ENCODE data around the gene NEGR1. TPM values are rescaled to one million over a fixed set of nuclear protein-coding genes. Genes with fewer than 3 reads are reported as not detected.

Gene NEGR1
- total RNA-seq, 1 experiment from 2014 or later, result 0.05 TPM

GRCh38 chr1:71649608-71650007, 632.7 kb downstream of the NEGR1 start:
- ChIA-PET CTCF (no interaction called here), RAD21 (ENCODE audit: low non-redundant PET in 1 of 2, low total read pairs in 2 of 2, uncharacterized antibody in 2 of 2, unreplicated experiment in 2 of 2) (no interaction called here), POLR2A (no interaction called here)
- no TSS peak for BruUV-seq (replicated peaks)
- H3K9me3 ChIP-seq (ENCODE audit: control insufficient read depth in 1 of 2, insufficient read depth in 1 of 2, low read depth in 1 of 2, low read length in 2 of 2), result peaks cover 3 to 10% of the 10 kb centered on the region in 2 experiments; a peak in 2 of 4 replicates
- H3K79me2 ChIP-seq (ENCODE audit: insufficient read depth, low read length), result no peaks in the 10 kb centered on the region
- H3K4me3 ChIP-seq (replicated peaks in 1 of 2; ENCODE audit: low read depth in 1 of 2, low read length in 2 of 2), result no peak overlapping the region
- no peak for ATAC-seq
- no peak for TF ChIP-seq ELF1 (IDR thresholded peaks at IDR 0.05; ENCODE audit: borderline replicate concordance, low read depth)
- no peak for TF ChIP-seq FOSL1 (IDR thresholded peaks at IDR 0.05; ENCODE audit: low read depth)
- no peak for TF ChIP-seq POLR2AphosphoS5 (IDR thresholded peaks at IDR 0.05; ENCODE audit: low read depth, low read length)
- TF ChIP-seq, protein P1, sequence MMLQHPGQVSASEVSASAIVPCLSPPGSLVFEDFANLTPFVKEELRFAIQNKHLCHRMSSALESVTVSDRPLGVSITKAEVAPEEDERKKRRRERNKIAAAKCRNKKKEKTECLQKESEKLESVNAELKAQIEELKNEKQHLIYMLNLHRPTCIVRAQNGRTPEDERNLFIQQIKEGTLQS (IDR thresholded peaks at IDR 0.05), result no peak
- no peak for TF ChIP-seq CBX3 (IDR thresholded peaks at IDR 0.05; ENCODE audit: low read depth)
- no peak for TF ChIP-seq TCF7L2 (IDR thresholded peaks at IDR 0.05; ENCODE audit: borderline replicate concordance, extremely low read depth, insufficient read depth, insufficient read length)
- no peak for TF ChIP-seq EZH2 (IDR thresholded peaks at IDR 0.05)
- TF ChIP-seq EZH2phosphoT487 (IDR thresholded peaks at IDR 0.05; ENCODE audit: borderline replicate concordance), result no peak
- no peak for TF ChIP-seq RAD21 (IDR thresholded peaks at IDR 0.05; ENCODE audit: low read depth)
- TF ChIP-seq POLR2A (IDR thresholded peaks at IDR 0.05; ENCODE audit: borderline replicate concordance, extremely low read depth, insufficient read depth, insufficient read length), result no peak
- no peak for TF ChIP-seq ZNF274 (IDR thresholded peaks at IDR 0.05; ENCODE audit: low read depth, low read length)
- TF ChIP-seq ZFX (IDR thresholded peaks at IDR 0.05), result no peak
- TF ChIP-seq CTCF (IDR thresholded peaks at IDR 0.05 in 2 of 3, conservative IDR thresholded peaks at IDR 0.05 in 1 of 3; ENCODE audit: borderline replicate concordance in 1 of 3, insufficient read depth in 1 of 3, low read depth in 2 of 3, low read length in 2 of 3), result no peak
- TF ChIP-seq EGR1 (IDR thresholded peaks at IDR 0.05; ENCODE audit: low read depth), result no peak
- no peak for TF ChIP-seq JUND (IDR thresholded peaks at IDR 0.05)
- H3K4me2 ChIP-seq (ENCODE audit: low read length), result no peak overlapping the region
- no peaks in the 10 kb centered on the region for H4K20me1 ChIP-seq (ENCODE audit: insufficient read depth)
- H3K27me3 ChIP-seq (ENCODE audit: insufficient read depth, low read length), result no peaks in the 10 kb centered on the region
- no peak for DNase-seq (ENCODE audit: low read depth, low spot score)
- H3K36me3 ChIP-seq (ENCODE audit: control insufficient read depth in 1 of 2, insufficient read depth in 2 of 2, low read length in 2 of 2), result no peaks in the 10 kb centered on the region
- H3K27ac ChIP-seq (ENCODE audit: low read depth, low read length), result no peak overlapping the region
- intact Hi-C loops (cut with micrococcal nuclease), result no loop called here
- H3K4me1 ChIP-seq (ENCODE audit: control insufficient read depth in 1 of 2, insufficient read depth in 2 of 2, low read length in 2 of 2), result no peaks in the 10 kb centered on the region
- H2AFZ ChIP-seq (ENCODE audit: low read depth, low read length, poor library complexity, severe bottlenecking), result no peak overlapping the region
- no peaks in the 10 kb centered on the region for H3K9me2 ChIP-seq (ENCODE audit: insufficient read depth)
- no peak overlapping the region for H3K9ac ChIP-seq (ENCODE audit: low read length)
